PC-9 (cell line): ENCODE measurements around the gene RGS3. TPM values are rescaled to one million over a fixed set of nuclear protein-coding genes. Genes with fewer than 3 reads are reported as not detected.

Source experiments
- BruUV-seq: library from RNA; stranded (reverse); fragments of 400-500 nt; replicated peaks from 2 replicates; lab custom pipeline; 2021; lab: Mats Ljungman, UMichigan
- CTCF ChIA-PET: fragments of 300-600 bp; sonication (Branson Sonifier 250); formaldehyde crosslinking; loops from one replicate; lab custom pipeline; 2022; ENCODE audit warnings: antibody characterized with exemption; lab: Charles Lee
- POLR2A ChIA-PET: fragments of 300-600 bp; sonication (Branson Sonifier 250); formaldehyde crosslinking; loops from one replicate; lab custom pipeline; 2022; ENCODE audit warnings: antibody characterized with exemption; ENCODE audit not compliant: unreplicated experiment; lab: Charles Lee
- DNase-seq, 2 experiments: peaks; one replicate each; pipeline versions ENCODE4 v3.0.0 to v3.0.0-alpha.2; 2015 to 2022; ENCODE audit warnings: mixed read lengths in 1 of 2
- H2AFZ ChIP-seq: fragments of 200-600 bp; sonication (generic); 2 replicates; pipeline ENCODE4 v1.8.1; 2017; ENCODE audit warnings: antibody characterized with exemption
- H3F3A ChIP-seq: fragments of 200-600 bp; sonication (generic); 2 replicates; pipeline ENCODE4 v1.8.1; 2017; ENCODE audit warnings: antibody characterized with exemption, mild to moderate bottlenecking, low read depth; ENCODE audit not compliant: insufficient read depth
- H3K27ac ChIP-seq: fragments of 200-600 bp; sonication (generic); 2 replicates; pipeline ENCODE4 v1.6.1; 2016; ENCODE audit warnings: mixed run types
- H3K27me3 ChIP-seq: fragments of 200-600 bp; sonication (generic); 2 replicates; pipeline ENCODE4 v1.6.1; 2016; ENCODE audit warnings: low read depth, mixed run types; ENCODE audit not compliant: insufficient read depth
- H3K36me3 ChIP-seq: fragments of 200-600 bp; sonication (generic); 2 replicates; pipeline ENCODE4 v1.6.1; 2016; ENCODE audit warnings: low read depth, mixed run types
- H3K4me1 ChIP-seq: fragments of 200-600 bp; sonication (generic); replicated peaks from 2 replicates; pipeline ENCODE4 v1.6.1; 2016; ENCODE audit warnings: mixed run types; ENCODE audit not compliant: insufficient read depth
- H3K4me2 ChIP-seq: fragments of 200-600 bp; sonication (generic); 2 replicates; pipeline ENCODE4 v1.6.1; 2017; ENCODE audit warnings: mixed run types
- H3K4me3 ChIP-seq: fragments of 200-600 bp; sonication (generic); 2 replicates; pipeline ENCODE4 v1.6.1; 2016; ENCODE audit warnings: mixed run types
- H3K79me2 ChIP-seq: fragments of 200-600 bp; sonication (generic); 2 replicates; pipeline ENCODE4 v1.6.1; 2017; ENCODE audit warnings: low read depth, mixed run types
- H3K9me2 ChIP-seq: fragments of 200-600 bp; sonication (generic); 2 replicates; pipeline ENCODE4 v1.8.1; 2017; ENCODE audit warnings: mild to moderate bottlenecking; ENCODE audit not compliant: insufficient read depth
- H3K9me3 ChIP-seq: fragments of 200-600 bp; sonication (generic); 2 replicates; pipeline ENCODE4 v1.8.1; 2016; ENCODE audit warnings: low read depth; ENCODE audit not compliant: insufficient read depth
- H4K20me1 ChIP-seq: fragments of 200-600 bp; sonication (generic); 2 replicates; pipeline ENCODE4 v1.8.1; 2017; ENCODE audit not compliant: insufficient read depth
- EZH2 ChIP-seq: fragments of 200-600 bp; sonication (generic); IDR thresholded peaks from 2 replicates; pipeline ENCODE4 v1.8.0; 2017; ENCODE audit warnings: antibody characterized with exemption, low read depth
- intact Hi-C: fragments of 100-400 bp; cut with micrococcal nuclease; formaldehyde crosslinking; loops from one replicate; pipeline ENCODE4 v1.10.0; 2022; ENCODE audit not compliant: unreplicated experiment
- total RNA-seq: library from RNA; stranded (reverse); gene quantifications from 2 replicates; pipeline ENCODE4 v1.2.3, GENCODE V29; 2021
- TF ChIP-seq, protein P1 (sequence below): fragments of 200-600 bp; sonication (generic); conservative IDR thresholded peaks from 2 replicates; pipeline ENCODE4 v1.6.1; 2017; ENCODE audit warnings: mixed run types, antibody characterized with exemption, mild to moderate bottlenecking, moderate library complexity

Gene RGS3
- total RNA-seq, 1 experiment from 2014 or later: 75.8 TPM

GRCh38 chr9:113612216-113612747 lies 148.8 kb downstream of the RGS3 start:
- H3K4me3 ChIP-seq: no peak overlapping the region

DNA sequence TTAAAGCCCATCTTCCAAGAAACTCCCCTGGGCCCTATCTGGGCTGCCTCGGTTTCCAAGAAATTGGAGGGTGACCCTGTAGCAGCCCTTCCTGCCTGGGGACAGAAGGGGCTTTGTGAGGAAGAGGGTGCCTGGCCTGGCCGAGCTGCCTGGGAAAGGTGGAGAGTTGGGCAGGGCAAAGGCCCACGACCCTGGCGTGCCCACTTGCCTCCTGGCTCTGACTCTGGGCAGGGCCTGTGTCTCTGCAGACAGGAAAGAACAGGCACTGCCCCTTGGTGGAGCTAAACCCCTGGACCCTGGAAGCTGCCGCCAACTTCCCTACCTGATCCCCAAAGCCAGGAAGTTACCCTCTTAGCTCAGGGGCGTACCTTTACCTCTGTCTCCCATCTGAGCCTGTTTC lies 149.3 kb downstream of the RGS3 start:
- H3K27ac ChIP-seq: no peak overlapping the region
- POLR2A ChIA-PET: no interaction called here
- H3K79me2 ChIP-seq: no peaks in the 10 kb centered on the region
- no peak overlapping the region for H2AFZ ChIP-seq
- CTCF ChIA-PET: no interaction called here
- DNase-seq: no peak
- H3K4me3 ChIP-seq: no peak overlapping the region
- H3K9me3 ChIP-seq: no peaks in the 10 kb centered on the region
- H4K20me1 ChIP-seq: no peaks in the 10 kb centered on the region
- H3K4me1 ChIP-seq: no peaks in the 10 kb centered on the region
- no peaks in the 10 kb centered on the region for H3K36me3 ChIP-seq
- no TSS peak for BruUV-seq
- H3K4me2 ChIP-seq: no peak overlapping the region
- no peaks in the 10 kb centered on the region for H3K9me2 ChIP-seq
- intact Hi-C loops: no loop called here
- no peaks in the 10 kb centered on the region for H3K27me3 ChIP-seq
- TF ChIP-seq, protein P1, sequence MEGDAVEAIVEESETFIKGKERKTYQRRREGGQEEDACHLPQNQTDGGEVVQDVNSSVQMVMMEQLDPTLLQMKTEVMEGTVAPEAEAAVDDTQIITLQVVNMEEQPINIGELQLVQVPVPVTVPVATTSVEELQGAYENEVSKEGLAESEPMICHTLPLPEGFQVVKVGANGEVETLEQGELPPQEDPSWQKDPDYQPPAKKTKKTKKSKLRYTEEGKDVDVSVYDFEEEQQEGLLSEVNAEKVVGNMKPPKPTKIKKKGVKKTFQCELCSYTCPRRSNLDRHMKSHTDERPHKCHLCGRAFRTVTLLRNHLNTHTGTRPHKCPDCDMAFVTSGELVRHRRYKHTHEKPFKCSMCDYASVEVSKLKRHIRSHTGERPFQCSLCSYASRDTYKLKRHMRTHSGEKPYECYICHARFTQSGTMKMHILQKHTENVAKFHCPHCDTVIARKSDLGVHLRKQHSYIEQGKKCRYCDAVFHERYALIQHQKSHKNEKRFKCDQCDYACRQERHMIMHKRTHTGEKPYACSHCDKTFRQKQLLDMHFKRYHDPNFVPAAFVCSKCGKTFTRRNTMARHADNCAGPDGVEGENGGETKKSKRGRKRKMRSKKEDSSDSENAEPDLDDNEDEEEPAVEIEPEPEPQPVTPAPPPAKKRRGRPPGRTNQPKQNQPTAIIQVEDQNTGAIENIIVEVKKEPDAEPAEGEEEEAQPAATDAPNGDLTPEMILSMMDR: no peak
- TF ChIP-seq EZH2: no peak
- H3F3A ChIP-seq: peaks cover 5% of the 10 kb centered on the region; the same call in 1 of the 2 replicates

More at GRCh38 chr9:113612216-113612747, 148.8 kb downstream of the RGS3 start:
- no peak overlapping the region for H3K27ac ChIP-seq
- no peak overlapping the region for H3K4me2 ChIP-seq
- no peaks in the 10 kb centered on the region for H3K9me2 ChIP-seq
- no peaks in the 10 kb centered on the region for H3K4me1 ChIP-seq
- H2AFZ ChIP-seq: no peak overlapping the region
- TF ChIP-seq, protein P1: no peak
- TF ChIP-seq EZH2: no peak
- H3K27me3 ChIP-seq: no peaks in the 10 kb centered on the region
- no peaks in the 10 kb centered on the region for H3K79me2 ChIP-seq
- no peak for DNase-seq
- intact Hi-C loops: no loop called here
- no peaks in the 10 kb centered on the region for H3K9me3 ChIP-seq
- POLR2A ChIA-PET: no interaction called here
- peaks cover 5% of the 10 kb centered on the region; the same call in 1 of the 2 replicates for H3F3A ChIP-seq
- CTCF ChIA-PET: no interaction called here
- no TSS peak for BruUV-seq
- H3K36me3 ChIP-seq: no peaks in the 10 kb centered on the region
- no peaks in the 10 kb centered on the region for H4K20me1 ChIP-seq

- CTCF ChIA-PET: no interaction called here
Measured at GRCh38 chr9:113613815-113614413, 150.4 kb downstream of the RGS3 start.

More at GRCh38 chr9:113613815-113614413, 150.4 kb downstream of the RGS3 start:
- Histone ChIP-seq H2AFZ (no peak overlapping the region), H3K27me3 (no peaks in the 10 kb centered on the region), H3K27ac (no peak overlapping the region), H3K4me1 (no peaks in the 10 kb centered on the region), H3K4me3 (no peak overlapping the region), H3K79me2 (no peaks in the 10 kb centered on the region), H3K9me2 (no peaks in the 10 kb centered on the region), H3K36me3 (no peaks in the 10 kb centered on the region), H3F3A (peaks cover 5% of the 10 kb centered on the region; the same call in 1 of the 2 replicates), H3K9me3 (no peaks in the 10 kb centered on the region), H4K20me1 (no peaks in the 10 kb centered on the region), H3K4me2 (no peak overlapping the region)
- POLR2A ChIA-PET: no interaction called here
- DNase-seq: no peak
- TF ChIP-seq EZH2: no peak
- TF ChIP-seq, protein P1: no peak
- no TSS peak for BruUV-seq
- intact Hi-C loops: no loop called here
